Progenitor cell of endocrine pancreas (in vitro differentiated cells): Measurements from ENCODE around the gene INSL3. TPM values are rescaled to one million over a fixed set of nuclear protein-coding genes. Genes with fewer than 3 reads are reported as not detected.
"Not testable (repeated sequence)": the region's sequence is repeated elsewhere in the genome, so short reads cannot be mapped to it uniquely, and the experiment has no call there.

Source experiments
- DNase-seq: peaks from one replicate; pipeline ENCODE4 v3.0.0; 2021; ENCODE audit warnings: low spot score; ENCODE audit not compliant: unreplicated experiment
- H3K27ac Mint-ChIP-seq: 2 replicates; pipeline ENCODE4 v1.8.0; 2021; ENCODE audit warnings: mild to moderate bottlenecking, moderate library complexity, mixed read lengths
- H3K27me3 Mint-ChIP-seq: 2 replicates; pipeline ENCODE4 v1.8.0; 2021; ENCODE audit warnings: mixed read lengths
- H3K36me3 Mint-ChIP-seq: 2 replicates; pipeline ENCODE4 v1.8.0; 2022; ENCODE audit warnings: mixed read lengths; ENCODE audit not compliant: insufficient read depth
- H3K4me1 Mint-ChIP-seq: 2 replicates; pipeline ENCODE4 v1.8.0; 2021; ENCODE audit warnings: low read depth, mixed read lengths
- H3K4me3 Mint-ChIP-seq: 2 replicates; pipeline ENCODE4 v1.8.0; 2021; ENCODE audit warnings: low read depth, mild to moderate bottlenecking, moderate library complexity, mixed read lengths
- H3K9me3 Mint-ChIP-seq: 2 replicates; pipeline ENCODE4 v1.8.0; 2021; ENCODE audit warnings: low read depth, mixed read lengths
- CTCF ChIP-seq: fragments of 200-600 bp; sonication (generic); IDR thresholded peaks from one replicate; pipeline ENCODE4 v1.5.0; 2021; ENCODE audit warnings: antibody characterized with exemption, mild to moderate bottlenecking; ENCODE audit not compliant: unreplicated experiment
- total RNA-seq: library from RNA; stranded (reverse); gene quantifications from 2 replicates; pipeline ENCODE4 v1.2.1, GENCODE V29; 2021

The INSL3 gene
- total RNA-seq, 1 donor from 2014 or later, result not detected

GRCh38 chr19:17805427-17805826 is 15.9 kb downstream of the INSL3 start:
- DNase-seq, result no peak
- Mint-ChIP-seq H3K27ac (no peak overlapping the region), H3K36me3 (no peaks in the 10 kb centered on the region), H3K4me3 (no peak overlapping the region), H3K9me3 (no peaks in the 10 kb centered on the region), H3K27me3 (peaks cover 14% of the 10 kb centered on the region), H3K4me1 (no peaks in the 10 kb centered on the region)
- no peak for TF ChIP-seq CTCF

GRCh38 chr19:17803264-17803896 is 17.9 kb downstream of the INSL3 start:
- DNase-seq, result no peak
- H3K4me3 Mint-ChIP-seq, result no peak overlapping the region
- H3K36me3 Mint-ChIP-seq, result no peaks in the 10 kb centered on the region
- no peak for TF ChIP-seq CTCF
- H3K4me1 Mint-ChIP-seq, result no peaks in the 10 kb centered on the region
- H3K27ac Mint-ChIP-seq, result no peak overlapping the region
- H3K27me3 Mint-ChIP-seq, result peaks cover 13% of the 10 kb centered on the region
- no peaks in the 10 kb centered on the region for H3K9me3 Mint-ChIP-seq

- H3K27ac Mint-ChIP-seq, result no peak overlapping the region
- DNase-seq, result no peak
- no peaks in the 10 kb centered on the region for H3K9me3 Mint-ChIP-seq
- no peaks in the 10 kb centered on the region for H3K4me1 Mint-ChIP-seq
- TF ChIP-seq CTCF, result no peak
- peaks cover 17% of the 10 kb centered on the region for H3K27me3 Mint-ChIP-seq
- H3K4me3 Mint-ChIP-seq, result no peak overlapping the region
- no peaks in the 10 kb centered on the region for H3K36me3 Mint-ChIP-seq
Observed at GRCh38 chr19:17802137-17802858, 19.0 kb downstream of the INSL3 start.

DNA sequence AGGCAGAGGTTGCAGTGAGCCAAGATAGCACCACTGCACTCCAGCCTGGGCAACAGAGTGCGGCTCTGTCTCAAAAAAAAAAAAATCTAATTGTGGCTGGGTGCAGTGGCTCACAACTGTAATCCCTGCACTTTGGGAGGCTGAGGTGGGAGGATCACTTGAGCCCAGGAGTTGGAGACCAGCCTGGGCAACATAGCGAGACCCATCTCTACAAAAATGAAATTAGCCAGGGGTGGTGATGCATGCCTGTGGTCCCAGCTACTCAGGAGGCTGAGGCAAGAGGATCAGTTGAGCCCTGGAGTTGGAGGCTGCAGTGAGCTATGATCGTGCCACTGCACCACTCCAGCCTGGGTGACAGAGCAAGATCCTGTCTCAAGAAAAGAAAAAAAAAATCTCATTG is 22.7 kb downstream of the INSL3 start:
- H3K27ac Mint-ChIP-seq, DNase-seq, H3K36me3 Mint-ChIP-seq, H3K4me3 Mint-ChIP-seq, H3K4me1 Mint-ChIP-seq, H3K9me3 Mint-ChIP-seq: not testable (repeated sequence)
- H3K27me3 Mint-ChIP-seq, result peaks cover 40% of the 10 kb centered on the region

DNA sequence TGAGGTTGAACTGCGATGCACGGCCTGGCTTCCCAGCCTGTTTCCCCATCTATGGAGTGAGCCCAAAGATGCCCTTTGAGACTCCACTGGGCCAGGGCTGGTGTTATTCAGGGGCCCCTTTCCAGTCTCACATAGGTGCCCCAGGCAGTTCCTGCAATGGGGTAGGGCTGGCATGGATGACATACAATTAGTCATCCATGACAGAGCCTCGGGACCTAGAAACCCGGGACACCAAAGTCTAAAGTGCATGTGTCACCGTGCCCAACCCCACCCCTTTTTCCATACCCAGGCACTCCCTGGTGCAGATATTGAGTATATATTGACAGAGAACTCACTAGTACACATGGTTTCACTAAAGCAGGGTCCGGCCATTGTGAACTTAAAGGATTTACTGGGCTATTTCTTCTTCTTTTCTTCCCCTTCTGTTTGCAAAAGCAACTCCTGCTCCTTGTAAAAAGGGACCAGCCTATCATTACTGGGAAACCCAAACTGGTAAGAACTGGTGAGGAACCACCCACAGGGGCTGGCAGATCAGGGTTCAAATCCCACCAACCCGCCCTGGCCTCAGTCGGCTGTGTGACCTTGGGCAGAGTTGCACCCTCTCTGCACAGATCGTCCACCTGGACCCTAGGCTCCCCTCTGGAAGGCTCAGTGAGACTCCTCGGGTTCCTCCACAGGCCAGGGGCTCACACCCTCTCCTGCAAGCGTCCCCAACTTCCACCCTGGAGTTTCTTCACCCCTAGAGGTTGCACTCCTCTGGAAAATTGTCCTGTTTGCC is 23.7 kb downstream of the INSL3 start:
- Mint-ChIP-seq H3K4me3 (no peak overlapping the region), H3K27me3 (peaks cover 44% of the 10 kb centered on the region), H3K27ac (no peak overlapping the region), H3K36me3 (no peaks in the 10 kb centered on the region), H3K9me3 (no peaks in the 10 kb centered on the region), H3K4me1 (no peaks in the 10 kb centered on the region)
- TF ChIP-seq CTCF, result no peak
- DNase-seq, result no peak
